Measurements from ENCODE around the gene CEP350. TPM values are rescaled to one million over a fixed set of nuclear protein-coding genes. Genes with fewer than 3 reads are reported as not detected.

CEP350 gene
- polyA plus RNA-seq, 1 of the 3 experiments (the other 2 are of a cell fraction), result 2.9 TPM

DNA sequence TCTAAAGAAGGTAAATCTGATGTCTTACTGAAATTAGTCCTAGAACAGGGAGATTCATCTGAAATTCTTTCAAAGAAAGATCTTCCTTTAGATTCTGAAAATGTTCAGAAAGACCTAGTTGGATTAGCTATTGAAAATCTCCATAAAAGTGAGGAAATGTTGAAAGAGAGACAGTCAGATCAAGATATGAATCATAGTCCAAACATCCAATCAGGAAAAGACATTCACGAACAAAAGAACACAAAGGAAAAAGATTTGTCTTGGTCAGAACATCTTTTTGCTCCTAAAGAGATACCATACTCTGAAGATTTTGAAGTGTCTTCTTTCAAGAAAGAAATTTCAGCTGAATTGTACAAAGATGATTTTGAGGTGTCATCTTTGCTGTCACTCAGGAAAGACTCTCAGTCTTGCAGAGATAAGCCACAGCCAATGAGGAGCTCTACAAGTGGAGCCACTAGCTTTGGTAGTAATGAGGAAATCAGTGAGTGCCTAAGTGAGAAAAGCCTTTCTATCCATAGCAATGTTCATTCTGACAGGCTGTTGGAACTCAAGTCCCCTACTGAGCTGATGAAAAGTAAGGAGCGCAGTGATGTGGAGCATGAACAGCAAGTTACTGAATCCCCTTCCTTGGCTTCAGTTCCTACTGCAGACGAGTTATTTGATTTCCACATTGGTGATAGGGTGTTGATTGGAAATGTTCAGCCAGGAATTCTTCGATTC is 138.5 kb downstream of the CEP350 start (continued):
- TF ChIP-seq, protein P1, sequence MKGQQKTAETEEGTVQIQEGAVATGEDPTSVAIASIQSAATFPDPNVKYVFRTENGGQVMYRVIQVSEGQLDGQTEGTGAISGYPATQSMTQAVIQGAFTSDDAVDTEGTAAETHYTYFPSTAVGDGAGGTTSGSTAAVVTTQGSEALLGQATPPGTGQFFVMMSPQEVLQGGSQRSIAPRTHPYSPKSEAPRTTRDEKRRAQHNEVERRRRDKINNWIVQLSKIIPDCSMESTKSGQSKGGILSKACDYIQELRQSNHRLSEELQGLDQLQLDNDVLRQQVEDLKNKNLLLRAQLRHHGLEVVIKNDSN (IDR thresholded peaks at IDR 0.05; ENCODE audit: borderline replicate concordance, low read depth), result no peak
- no peak for TF ChIP-seq NFIC (IDR thresholded peaks at IDR 0.05; ENCODE audit: borderline replicate concordance)
- TF ChIP-seq, protein P2, sequence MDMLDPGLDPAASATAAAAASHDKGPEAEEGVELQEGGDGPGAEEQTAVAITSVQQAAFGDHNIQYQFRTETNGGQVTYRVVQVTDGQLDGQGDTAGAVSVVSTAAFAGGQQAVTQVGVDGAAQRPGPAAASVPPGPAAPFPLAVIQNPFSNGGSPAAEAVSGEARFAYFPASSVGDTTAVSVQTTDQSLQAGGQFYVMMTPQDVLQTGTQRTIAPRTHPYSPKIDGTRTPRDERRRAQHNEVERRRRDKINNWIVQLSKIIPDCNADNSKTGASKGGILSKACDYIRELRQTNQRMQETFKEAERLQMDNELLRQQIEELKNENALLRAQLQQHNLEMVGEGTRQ (IDR thresholded peaks at IDR 0.05; ENCODE audit: borderline replicate concordance, low read depth, low read length), result no peak

DNA sequence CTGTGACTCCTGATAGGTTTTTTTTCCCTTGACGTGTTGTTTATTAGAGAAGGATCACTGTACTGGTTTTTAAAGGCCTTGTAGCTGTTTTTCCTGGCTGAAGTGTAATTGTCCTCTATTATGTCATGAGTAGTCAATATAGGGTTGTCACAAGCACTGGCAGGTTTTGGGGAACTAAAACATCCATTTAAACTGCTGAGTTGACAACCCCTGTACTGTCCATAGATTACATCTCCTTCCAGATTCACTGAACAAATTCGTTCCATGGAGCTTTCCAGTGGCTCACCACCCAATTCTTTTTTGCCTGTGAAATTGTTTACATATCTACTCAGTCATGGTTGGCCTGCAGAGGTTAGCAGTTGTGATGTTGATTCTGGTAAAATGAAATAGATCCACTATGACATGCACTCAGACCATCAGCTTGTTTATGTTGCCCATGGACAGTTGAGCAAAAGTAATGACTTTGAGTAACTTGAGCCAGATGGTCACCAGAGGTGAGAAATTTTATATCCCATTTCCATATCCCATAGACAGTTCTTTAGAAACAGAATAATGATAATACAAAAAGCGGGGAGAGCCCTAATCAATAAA is 140.2 kb downstream of the CEP350 start:
- Histone ChIP-seq H3K4me2 (no peak overlapping the region), H3K4me3 (ENCODE audit: low read depth in 2 of 2, low read length in 1 of 2) (no peak overlapping the region), H3K9ac (no peak overlapping the region), H3K36me3 (replicated peaks in 1 of 2; ENCODE audit: control insufficient read depth in 1 of 2, insufficient read depth in 2 of 2, low read length in 1 of 2) (peaks cover 74 to 80% of the 10 kb centered on the region in 2 experiments), H2AFZ (ENCODE audit: low read depth) (no peak overlapping the region), H3F3A (replicated peaks; ENCODE audit: insufficient read depth) (peaks cover 4% of the 10 kb centered on the region), H3K9me2 (no peaks in the 10 kb centered on the region), H3K4me1 (ENCODE audit: control insufficient read depth in 1 of 2, insufficient read depth in 2 of 2, low read depth in 1 of 2, low read length in 1 of 2) (peaks cover 0 to 6% of the 10 kb centered on the region in 2 experiments; a peak in 1 of 4 replicates), H3K79me2 (ENCODE audit: insufficient read depth) (no peaks in the 10 kb centered on the region), H3K9me3 (no peaks in the 10 kb centered on the region), H4K20me1 (ENCODE audit: insufficient read depth) (no peaks in the 10 kb centered on the region), H3K27me3 (ENCODE audit: insufficient read depth) (no peaks in the 10 kb centered on the region), H3K27ac (ENCODE audit: low read depth in 2 of 2, low read length in 1 of 2) (no peak overlapping the region)
- TF ChIP-seq TEAD4 (IDR thresholded peaks at IDR 0.05; ENCODE audit: borderline replicate concordance, insufficient read depth) (no peak), TAF1 (IDR thresholded peaks at IDR 0.05; ENCODE audit: borderline replicate concordance, low read depth, low read length) (no peak), NRF1 (IDR thresholded peaks at IDR 0.05; ENCODE audit: low read depth, low read length) (no peak), ELF1 (IDR thresholded peaks at IDR 0.05) (no peak), NFIC (IDR thresholded peaks at IDR 0.05; ENCODE audit: borderline replicate concordance) (no peak), TCF12 (IDR thresholded peaks at IDR 0.05) (no peak), EZH2phosphoT487 (IDR thresholded peaks at IDR 0.05; ENCODE audit: borderline replicate concordance, low read depth) (no peak), RAD21 (IDR thresholded peaks at IDR 0.05; ENCODE audit: low read length) (no peak), JUND (IDR thresholded peaks at IDR 0.05) (no peak), SIN3A (IDR thresholded peaks at IDR 0.05; ENCODE audit: borderline replicate concordance, low read depth, low read length) (no peak), SMC3 (IDR thresholded peaks at IDR 0.05; ENCODE audit: low read depth, low read length) (no peak), GABPA (IDR thresholded peaks at IDR 0.05; ENCODE audit: low read depth) (no peak), FOSL2 (IDR thresholded peaks at IDR 0.05; ENCODE audit: borderline replicate concordance, low read depth) (no peak)
- TF ChIP-seq, protein P3, sequence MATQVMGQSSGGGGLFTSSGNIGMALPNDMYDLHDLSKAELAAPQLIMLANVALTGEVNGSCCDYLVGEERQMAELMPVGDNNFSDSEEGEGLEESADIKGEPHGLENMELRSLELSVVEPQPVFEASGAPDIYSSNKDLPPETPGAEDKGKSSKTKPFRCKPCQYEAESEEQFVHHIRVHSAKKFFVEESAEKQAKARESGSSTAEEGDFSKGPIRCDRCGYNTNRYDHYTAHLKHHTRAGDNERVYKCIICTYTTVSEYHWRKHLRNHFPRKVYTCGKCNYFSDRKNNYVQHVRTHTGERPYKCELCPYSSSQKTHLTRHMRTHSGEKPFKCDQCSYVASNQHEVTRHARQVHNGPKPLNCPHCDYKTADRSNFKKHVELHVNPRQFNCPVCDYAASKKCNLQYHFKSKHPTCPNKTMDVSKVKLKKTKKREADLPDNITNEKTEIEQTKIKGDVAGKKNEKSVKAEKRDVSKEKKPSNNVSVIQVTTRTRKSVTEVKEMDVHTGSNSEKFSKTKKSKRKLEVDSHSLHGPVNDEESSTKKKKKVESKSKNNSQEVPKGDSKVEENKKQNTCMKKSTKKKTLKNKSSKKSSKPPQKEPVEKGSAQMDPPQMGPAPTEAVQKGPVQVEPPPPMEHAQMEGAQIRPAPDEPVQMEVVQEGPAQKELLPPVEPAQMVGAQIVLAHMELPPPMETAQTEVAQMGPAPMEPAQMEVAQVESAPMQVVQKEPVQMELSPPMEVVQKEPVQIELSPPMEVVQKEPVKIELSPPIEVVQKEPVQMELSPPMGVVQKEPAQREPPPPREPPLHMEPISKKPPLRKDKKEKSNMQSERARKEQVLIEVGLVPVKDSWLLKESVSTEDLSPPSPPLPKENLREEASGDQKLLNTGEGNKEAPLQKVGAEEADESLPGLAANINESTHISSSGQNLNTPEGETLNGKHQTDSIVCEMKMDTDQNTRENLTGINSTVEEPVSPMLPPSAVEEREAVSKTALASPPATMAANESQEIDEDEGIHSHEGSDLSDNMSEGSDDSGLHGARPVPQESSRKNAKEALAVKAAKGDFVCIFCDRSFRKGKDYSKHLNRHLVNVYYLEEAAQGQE (IDR thresholded peaks at IDR 0.05; ENCODE audit: low read depth, low read length), result no peak
- TF ChIP-seq, protein P4, sequence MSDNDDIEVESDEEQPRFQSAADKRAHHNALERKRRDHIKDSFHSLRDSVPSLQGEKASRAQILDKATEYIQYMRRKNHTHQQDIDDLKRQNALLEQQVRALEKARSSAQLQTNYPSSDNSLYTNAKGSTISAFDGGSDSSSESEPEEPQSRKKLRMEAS (IDR thresholded peaks at IDR 0.05; ENCODE audit: low read depth), result no peak
- TF ChIP-seq, protein P5, sequence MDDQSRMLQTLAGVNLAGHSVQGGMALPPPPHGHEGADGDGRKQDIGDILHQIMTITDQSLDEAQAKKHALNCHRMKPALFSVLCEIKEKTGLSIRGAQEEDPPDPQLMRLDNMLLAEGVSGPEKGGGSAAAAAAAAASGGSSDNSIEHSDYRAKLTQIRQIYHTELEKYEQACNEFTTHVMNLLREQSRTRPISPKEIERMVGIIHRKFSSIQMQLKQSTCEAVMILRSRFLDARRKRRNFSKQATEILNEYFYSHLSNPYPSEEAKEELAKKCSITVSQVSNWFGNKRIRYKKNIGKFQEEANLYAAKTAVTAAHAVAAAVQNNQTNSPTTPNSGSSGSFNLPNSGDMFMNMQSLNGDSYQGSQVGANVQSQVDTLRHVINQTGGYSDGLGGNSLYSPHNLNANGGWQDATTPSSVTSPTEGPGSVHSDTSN (IDR thresholded peaks at IDR 0.05), result no peak
- POLR2A ChIA-PET, result no interaction called here
- CTCF ChIA-PET, result interaction anchor here (1.1 kb wide), 1 partner anchor 13 kb away, joined by 3 read pairs; no protein-coding TSS in a partner anchor
- 99% methylated on average over 3 of the region's 3 CpGs for WGBS (ENCODE audit: low lambda C conversion rate)
- no peak for DNase-seq

Data from SK-N-SH (cell line).